GM18870 (cell line): ENCODE measurements around the gene SLC7A8.

ENCODE experiments used
- ATAC-seq: cut with Tn5 transposase; IDR thresholded peaks from one replicate; pipeline ENCODE4 v1.9.1; 2021; ENCODE audit warnings: moderate library complexity; ENCODE audit not compliant: unreplicated experiment

Gene SLC7A8

GRCh38 chr14:23183158-23183470 lies 346 bp downstream of the SLC7A8 start:
- ATAC-seq: no peak

GRCh38 chr14:23182372-23183157 lies 895 bp downstream of the SLC7A8 start:
- no peak for ATAC-seq

- no peak for ATAC-seq
These were observed 1.5 kb downstream of the SLC7A8 start for GRCh38 chr14:23181946-23182345.

GRCh38 chr14:23181453-23181852 lies 2.0 kb downstream of the SLC7A8 start:
- no peak for ATAC-seq

- no peak for ATAC-seq
These were observed 6.3 kb downstream of the SLC7A8 start for GRCh38 chr14:23177181-23177580.

- no peak for ATAC-seq
These were observed 7.6 kb downstream of the SLC7A8 start for GRCh38 chr14:23175823-23176222.

- no peak for ATAC-seq
These were observed 8.9 kb downstream of the SLC7A8 start for GRCh38 chr14:23174296-23175184.

- ATAC-seq: no peak
These were observed 9.7 kb downstream of the SLC7A8 start for GRCh38 chr14:23173796-23174195.

GRCh38 chr14:23173031-23173430 lies 10.4 kb downstream of the SLC7A8 start:
- no peak for ATAC-seq

- ATAC-seq: no peak
These were observed 10.9 kb downstream of the SLC7A8 start for GRCh38 chr14:23172574-23172973.

- no peak for ATAC-seq
These were observed 11.4 kb downstream of the SLC7A8 start for GRCh38 chr14:23172096-23172495.

GRCh38 chr14:23171222-23171975 lies 12.1 kb downstream of the SLC7A8 start:
- no peak for ATAC-seq

- no peak for ATAC-seq
These were observed 13.8 kb downstream of the SLC7A8 start for GRCh38 chr14:23169622-23170021.

GRCh38 chr14:23168246-23168645 lies 15.2 kb downstream of the SLC7A8 start:
- ATAC-seq: no peak

- ATAC-seq: no peak
These were observed 16.2 kb downstream of the SLC7A8 start for GRCh38 chr14:23167116-23167847.

GRCh38 chr14:23164949-23165348 lies 18.5 kb downstream of the SLC7A8 start:
- ATAC-seq: no peak

- no peak for ATAC-seq
These were observed 19.2 kb downstream of the SLC7A8 start for GRCh38 chr14:23164250-23164649.

GRCh38 chr14:23163830-23164229 lies 19.6 kb downstream of the SLC7A8 start:
- ATAC-seq: no peak

- no peak for ATAC-seq
These were observed 20.7 kb downstream of the SLC7A8 start for GRCh38 chr14:23162800-23163199.

- no peak for ATAC-seq
These were observed 21.5 kb downstream of the SLC7A8 start for GRCh38 chr14:23162005-23162404.
